IMR-90 (cell line): Measurements from ENCODE around the gene EXOC3L4.
"Not testable (repeated sequence)": the region's sequence is repeated elsewhere in the genome, so short reads cannot be mapped to it uniquely, and the experiment has no call there.

Source experiments
- BHLHE40 ChIP-seq: fragments of 150-350 bp; IDR thresholded peaks from 2 replicates; pipeline ENCODE4 v1.6.1; 2016; ENCODE audit warnings: mild to moderate bottlenecking, low read depth, low read length
- CEBPB ChIP-seq: IDR thresholded peaks from 2 replicates; pipeline ENCODE4 v1.6.1; 2012; ENCODE audit warnings: low read depth, low read length, improper control_type of control experiment
- CHD1 ChIP-seq: IDR thresholded peaks from 2 replicates; pipeline ENCODE4 v1.6.1; 2012; ENCODE audit warnings: low read depth, low read length, improper control_type of control experiment
- MAFK ChIP-seq: IDR thresholded peaks from 2 replicates; pipeline ENCODE4 v1.6.1; 2012; ENCODE audit warnings: low read depth, low read length, improper control_type of control experiment
- MAZ ChIP-seq: IDR thresholded peaks from 2 replicates; pipeline ENCODE4 v1.6.1; 2012; ENCODE audit warnings: low read depth, mild to moderate bottlenecking, low read length, improper control_type of control experiment, moderate library complexity, borderline replicate concordance
- POLR2A ChIP-seq: IDR thresholded peaks from 2 replicates; pipeline ENCODE4 v1.6.1; 2012; ENCODE audit warnings: mild to moderate bottlenecking, low read depth, low read length
- RAD21 ChIP-seq: IDR thresholded peaks from 2 replicates; pipeline ENCODE4 v1.6.1; 2012; ENCODE audit warnings: low read length, improper control_type of control experiment
- SMC3 ChIP-seq: fragments of 150-350 bp; IDR thresholded peaks from 2 replicates; pipeline ENCODE4 v1.6.1; 2016; ENCODE audit warnings: low read depth, mild to moderate bottlenecking, antibody characterized with exemption, low read length, moderate library complexity
- TF ChIP-seq, protein P1 (sequence below): conservative IDR thresholded peaks from 2 replicates; pipeline ENCODE4 v1.5.1; 2012; ENCODE audit warnings: mild to moderate bottlenecking, low read depth, low read length, improper control_type of control experiment
- TF ChIP-seq, protein P2 (sequence below): fragments of 150-350 bp; IDR thresholded peaks from 2 replicates; pipeline ENCODE4 v1.6.1; 2017; ENCODE audit warnings: mild to moderate bottlenecking, antibody characterized with exemption, low read length, low read depth

DNA sequence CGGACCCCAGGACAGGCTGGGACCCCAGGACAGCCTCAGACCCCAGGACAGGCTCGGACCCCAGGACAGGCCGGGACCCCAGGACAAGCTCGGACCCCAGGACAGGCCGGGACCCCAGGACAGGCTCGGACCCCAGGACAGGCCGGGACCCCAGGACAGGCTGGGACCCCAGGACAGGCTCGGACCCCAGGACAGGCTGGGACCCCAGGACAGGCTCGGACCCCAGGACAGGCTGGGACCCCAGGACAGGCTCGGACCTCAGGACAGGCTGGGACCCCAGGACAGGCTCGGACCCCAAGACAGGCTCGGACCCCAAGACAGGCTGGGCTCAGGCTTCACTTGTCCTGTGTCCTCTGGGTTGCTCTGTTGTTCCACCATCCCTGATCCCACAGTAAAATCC is 60.9 kb downstream of the EXOC3L4 start:
- TF ChIP-seq, protein P1, sequence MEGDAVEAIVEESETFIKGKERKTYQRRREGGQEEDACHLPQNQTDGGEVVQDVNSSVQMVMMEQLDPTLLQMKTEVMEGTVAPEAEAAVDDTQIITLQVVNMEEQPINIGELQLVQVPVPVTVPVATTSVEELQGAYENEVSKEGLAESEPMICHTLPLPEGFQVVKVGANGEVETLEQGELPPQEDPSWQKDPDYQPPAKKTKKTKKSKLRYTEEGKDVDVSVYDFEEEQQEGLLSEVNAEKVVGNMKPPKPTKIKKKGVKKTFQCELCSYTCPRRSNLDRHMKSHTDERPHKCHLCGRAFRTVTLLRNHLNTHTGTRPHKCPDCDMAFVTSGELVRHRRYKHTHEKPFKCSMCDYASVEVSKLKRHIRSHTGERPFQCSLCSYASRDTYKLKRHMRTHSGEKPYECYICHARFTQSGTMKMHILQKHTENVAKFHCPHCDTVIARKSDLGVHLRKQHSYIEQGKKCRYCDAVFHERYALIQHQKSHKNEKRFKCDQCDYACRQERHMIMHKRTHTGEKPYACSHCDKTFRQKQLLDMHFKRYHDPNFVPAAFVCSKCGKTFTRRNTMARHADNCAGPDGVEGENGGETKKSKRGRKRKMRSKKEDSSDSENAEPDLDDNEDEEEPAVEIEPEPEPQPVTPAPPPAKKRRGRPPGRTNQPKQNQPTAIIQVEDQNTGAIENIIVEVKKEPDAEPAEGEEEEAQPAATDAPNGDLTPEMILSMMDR = not testable (repeated sequence)
- TF ChIP-seq POLR2A, RAD21, SMC3, CHD1, CEBPB, MAFK, BHLHE40, MAZ: not testable (repeated sequence)
- TF ChIP-seq, protein P2, sequence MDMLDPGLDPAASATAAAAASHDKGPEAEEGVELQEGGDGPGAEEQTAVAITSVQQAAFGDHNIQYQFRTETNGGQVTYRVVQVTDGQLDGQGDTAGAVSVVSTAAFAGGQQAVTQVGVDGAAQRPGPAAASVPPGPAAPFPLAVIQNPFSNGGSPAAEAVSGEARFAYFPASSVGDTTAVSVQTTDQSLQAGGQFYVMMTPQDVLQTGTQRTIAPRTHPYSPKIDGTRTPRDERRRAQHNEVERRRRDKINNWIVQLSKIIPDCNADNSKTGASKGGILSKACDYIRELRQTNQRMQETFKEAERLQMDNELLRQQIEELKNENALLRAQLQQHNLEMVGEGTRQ = not testable (repeated sequence)
